ENCODE results near the gene ZNF609.

The ZNF609 gene

GRCh38 chr15:64548235-64548634 lies 87.9 kb downstream of the ZNF609 start:
- no peak for DNase-seq

GRCh38 chr15:64549860-64550259 lies 89.5 kb downstream of the ZNF609 start:
- DNase-seq: no peak

GRCh38 chr15:64552281-64552948 lies 92.0 kb downstream of the ZNF609 start:
- no peak for DNase-seq

- DNase-seq: no peak
Observed at GRCh38 chr15:64558460-64559179, 98.2 kb downstream of the ZNF609 start.

GRCh38 chr15:64559243-64559642 lies 98.9 kb downstream of the ZNF609 start:
- DNase-seq: no peak

- DNase-seq: no peak
Observed at GRCh38 chr15:64560501-64560900, 100.1 kb downstream of the ZNF609 start.

GRCh38 chr15:64560998-64561397 lies 100.6 kb downstream of the ZNF609 start:
- DNase-seq: no peak

- no peak for DNase-seq
Observed at GRCh38 chr15:64562003-64562640, 101.7 kb downstream of the ZNF609 start.

- DNase-seq: no peak
Observed at GRCh38 chr15:64566102-64566501, 105.7 kb downstream of the ZNF609 start.

- DNase-seq: no peak
Observed at GRCh38 chr15:64566629-64567427, 106.5 kb downstream of the ZNF609 start.

GRCh38 chr15:64568765-64569164 lies 108.4 kb downstream of the ZNF609 start:
- no peak for DNase-seq

GRCh38 chr15:64571857-64572291 lies 111.5 kb downstream of the ZNF609 start:
- DNase-seq: no peak

GRCh38 chr15:64572856-64573255 lies 112.5 kb downstream of the ZNF609 start:
- no peak for DNase-seq

GRCh38 chr15:64574301-64575017 lies 114.1 kb downstream of the ZNF609 start:
- no peak for DNase-seq

GRCh38 chr15:64580696-64581407 lies 120.5 kb downstream of the ZNF609 start:
- DNase-seq: no peak

- no peak for DNase-seq
Observed at GRCh38 chr15:64581408-64581761, 121.0 kb downstream of the ZNF609 start.

GRCh38 chr15:64582202-64582601 lies 121.8 kb downstream of the ZNF609 start:
- no peak for DNase-seq

- DNase-seq: no peak
Observed at GRCh38 chr15:64583519-64583918, 123.1 kb downstream of the ZNF609 start.

- no peak for DNase-seq
Observed at GRCh38 chr15:64583983-64584382, 123.6 kb downstream of the ZNF609 start.

- no peak for DNase-seq
Observed at GRCh38 chr15:64586259-64586870, 126.0 kb downstream of the ZNF609 start.

- no peak for DNase-seq
Observed at GRCh38 chr15:64586984-64587383, 126.6 kb downstream of the ZNF609 start.

Data from activated CD4-positive, CD25-positive, alpha-beta regulatory T cell treated with anti-CD3 and anti-CD28 coated beads, Interleukin-2, amount 50 U/mL, for 72 hours (primary cell).